ENCODE results near the gene KIF5C.

Gene KIF5C

GRCh38 chr2:149057401-149057800 lies 182.4 kb downstream of the KIF5C start:
- DNase-seq, result no peak

DNA sequence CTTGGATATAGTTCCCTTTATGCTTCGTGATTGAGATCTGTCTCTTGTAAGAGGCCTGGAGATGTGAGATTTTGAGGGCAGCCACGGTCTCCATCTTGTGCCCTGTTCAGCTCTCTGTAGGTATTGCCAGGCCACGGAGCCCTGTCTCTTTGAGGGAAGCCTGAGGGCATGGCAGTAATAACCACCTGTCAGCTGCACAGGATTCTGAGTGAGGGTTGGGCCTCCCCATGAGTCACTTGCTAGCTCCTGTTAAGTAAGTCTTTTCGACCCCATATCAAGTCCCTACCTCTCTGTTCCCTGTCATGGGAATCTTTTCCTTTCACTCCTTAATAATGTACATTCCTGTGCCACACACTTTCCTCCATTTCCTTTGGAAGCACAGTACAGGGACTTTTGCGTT lies 183.9 kb downstream of the KIF5C start:
- DNase-seq, result peak; percentile 38

GRCh38 chr2:149059822-149060221 lies 184.8 kb downstream of the KIF5C start:
- no peak for DNase-seq

- no peak for DNase-seq
Observed at GRCh38 chr2:149061133-149061745, 186.2 kb downstream of the KIF5C start.

- DNase-seq, result no peak
Observed at GRCh38 chr2:149062531-149062930, 187.5 kb downstream of the KIF5C start.

- DNase-seq, result no peak
Observed at GRCh38 chr2:149063177-149063576, 188.2 kb downstream of the KIF5C start.

- DNase-seq, result no peak
Observed at GRCh38 chr2:149064365-149064841, 189.4 kb downstream of the KIF5C start.

- DNase-seq, result no peak
Observed at GRCh38 chr2:149064856-149065630, 190.0 kb downstream of the KIF5C start.

GRCh38 chr2:149068225-149068995 lies 193.4 kb downstream of the KIF5C start:
- DNase-seq, result peak; percentile 29

DNA sequence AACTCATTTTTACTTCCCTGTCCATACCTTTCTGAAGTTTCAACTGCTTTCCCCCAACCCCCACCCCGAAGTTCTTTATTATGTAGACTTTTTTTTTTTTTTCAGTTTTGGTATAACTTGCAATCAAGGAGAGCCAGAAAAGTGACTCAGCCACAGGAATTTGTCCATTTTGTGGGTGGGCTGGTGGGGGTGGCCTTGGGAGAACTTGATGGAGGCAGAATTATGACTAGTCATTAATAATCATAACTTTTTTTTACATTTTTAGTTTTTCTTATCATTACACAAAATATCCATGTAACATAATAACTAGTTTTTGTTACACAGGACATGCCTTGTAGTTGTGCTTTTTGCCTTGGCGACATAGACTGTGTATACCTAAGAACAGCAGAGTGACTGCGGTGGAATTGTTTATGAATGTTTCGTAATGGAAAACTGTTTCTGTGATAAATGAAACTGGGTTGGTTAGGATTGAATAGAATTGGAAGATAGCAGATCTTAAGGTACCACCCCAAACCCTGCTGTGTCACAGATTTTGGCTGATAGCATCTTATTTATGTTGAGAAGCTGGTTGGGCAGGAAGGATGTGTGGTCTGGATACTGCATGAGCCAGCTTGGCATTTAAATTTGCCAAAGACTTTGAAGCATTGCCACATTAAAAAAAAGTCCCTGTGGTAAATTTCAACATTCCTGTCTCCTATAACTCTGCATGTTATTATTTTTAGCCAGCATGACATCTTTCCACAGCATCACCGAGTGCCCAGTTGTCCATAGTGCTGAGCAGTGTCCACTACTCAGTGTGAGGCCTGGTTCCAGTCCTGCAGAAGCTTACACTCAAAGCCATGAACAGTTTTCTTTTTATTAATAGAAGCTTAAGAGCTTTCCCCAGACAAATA lies 194.2 kb downstream of the KIF5C start:
- peak; percentile 63 for DNase-seq

GRCh38 chr2:149070681-149071320 lies 195.8 kb downstream of the KIF5C start:
- no peak for DNase-seq

DNA sequence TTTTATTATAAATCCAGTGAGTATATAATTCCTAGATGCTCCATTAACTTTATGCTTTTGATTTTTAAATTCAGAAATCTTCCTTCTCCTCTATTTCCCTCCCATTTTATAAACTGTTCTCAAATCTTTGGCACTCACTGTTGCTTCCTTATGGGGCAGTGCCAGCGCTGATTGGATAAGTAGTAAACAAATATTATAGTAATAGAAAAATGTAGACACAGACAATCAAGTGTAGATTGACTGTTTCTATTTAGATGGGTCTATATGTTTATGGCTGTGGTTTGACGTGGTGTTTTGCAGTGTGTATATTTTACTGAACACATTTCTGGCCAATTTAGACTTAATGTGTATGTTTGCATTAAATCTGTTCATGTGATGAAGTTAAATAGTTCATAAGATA lies 200.1 kb downstream of the KIF5C start:
- DNase-seq, result no peak

DNA sequence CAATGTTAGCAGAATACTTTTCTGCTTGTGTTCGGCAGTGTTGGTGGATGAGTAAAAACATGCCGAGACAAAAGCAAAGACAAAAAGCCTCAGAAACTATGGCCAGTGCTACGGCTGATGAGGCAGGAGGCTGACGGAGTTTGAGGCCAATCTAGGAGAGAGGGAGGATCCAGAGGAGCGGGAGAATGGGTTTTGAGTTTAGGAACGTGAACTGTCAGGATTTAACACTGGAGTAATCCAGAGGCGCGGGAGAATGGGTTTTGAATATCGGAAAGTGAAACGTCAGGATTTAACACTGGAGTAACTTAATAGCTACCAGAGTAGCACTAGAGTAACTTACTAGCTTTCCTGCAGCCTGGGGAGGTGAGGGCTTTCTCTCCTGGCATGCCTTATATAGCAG lies 200.8 kb downstream of the KIF5C start:
- no peak for DNase-seq

Measured in NCI-H226 (cell line).